CD4-positive, alpha-beta T cell treated with Interleukin-4 for 1 hour (primary cell): ENCODE measurements around the gene NCKAP1.

ENCODE experiments used
- DNase-seq, 2 donors: peaks; one replicate each; pipeline ENCODE4 v3.0.0-alpha.2; 2020 to 2022

The NCKAP1 gene

GRCh38 chr2:182866461-182867406, 171.5 kb downstream of the NCKAP1 start, which contains the start of gene FRZB:
Gene FRZB (minus strand): TSS chr2:182866637. CDS start chr2:182866552, 85 bp downstream.
- no peak for DNase-seq

- DNase-seq = no peak
Observed at GRCh38 chr2:182866095-182866460, 172.2 kb downstream of the NCKAP1 start.

GRCh38 chr2:182864949-182865570, 173.2 kb downstream of the NCKAP1 start:
- DNase-seq = no peak

- DNase-seq = no peak
Observed at GRCh38 chr2:182863642-182864041, 174.6 kb downstream of the NCKAP1 start.

GRCh38 chr2:182862091-182862490, 176.2 kb downstream of the NCKAP1 start:
- DNase-seq = no peak

GRCh38 chr2:182860858-182861257, 177.4 kb downstream of the NCKAP1 start:
- no peak for DNase-seq
